Measurements from ENCODE around the gene FAHD1. TPM values are rescaled to one million over a fixed set of nuclear protein-coding genes. Genes with fewer than 3 reads are reported as not detected.

The FAHD1 gene
- total and polyA plus RNA-seq, 4 donors, result 42.7 to 84.2 (median 61.4) TPM

DNA sequence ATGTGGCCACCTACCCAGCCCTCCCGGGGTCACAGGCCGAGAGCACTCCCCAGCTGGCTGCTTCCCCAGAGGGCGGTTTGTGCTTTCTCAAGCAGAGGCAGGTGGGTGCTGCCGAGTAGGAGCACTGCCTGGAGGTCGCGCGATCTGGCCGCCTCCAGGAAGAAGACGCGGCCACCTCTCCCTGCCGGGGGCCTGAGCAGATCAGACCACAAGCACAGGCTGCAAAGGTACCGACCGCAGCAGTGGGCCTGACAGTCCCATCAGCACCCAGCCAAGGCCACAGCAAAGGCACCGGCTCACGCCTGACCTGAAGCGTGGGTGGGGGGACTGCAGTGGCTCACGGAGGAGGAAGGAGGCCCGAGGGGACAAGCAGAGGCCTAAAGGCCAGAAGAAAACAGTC is 18.3 kb upstream of the FAHD1 start:
- no peak overlapping the region for H3K4me3 ChIP-seq (ENCODE audit: low read depth in 1 of 3, low read length in 3 of 3)
- H3K9ac ChIP-seq (ENCODE audit: low read depth in 1 of 2, low read length in 2 of 2), result no peak overlapping the region
- peaks cover 0 to 13% (median 10%) of the 10 kb centered on the region in 4 donors for H3K4me1 ChIP-seq (ENCODE audit: control insufficient read depth in 4 of 4, insufficient read depth in 4 of 4, low read length in 3 of 4)
- peaks cover 13 to 27% (median 24%) of the 10 kb centered on the region in 4 donors for H3K36me3 ChIP-seq (ENCODE audit: control insufficient read depth in 4 of 4, insufficient read depth in 3 of 4, low read depth in 1 of 4, low read length in 3 of 4)
- H3K27ac ChIP-seq (ENCODE audit: low read depth in 1 of 2, low read length in 2 of 2), result no peak overlapping the region
- no peak for TF ChIP-seq FOXA2 (IDR thresholded peaks at IDR 0.05)
- TF ChIP-seq HNF4A (conservative IDR thresholded peaks at IDR 0.05), result no peak
- no peak for TF ChIP-seq YY1 (IDR thresholded peaks at IDR 0.05)
- no peak for TF ChIP-seq GABPA (IDR thresholded peaks at IDR 0.05 in 1 of 2, conservative IDR thresholded peaks at IDR 0.05 in 1 of 2)
- no peaks in the 10 kb centered on the region for H3K9me3 ChIP-seq (ENCODE audit: control insufficient read depth in 4 of 4, low read length in 3 of 4)
- 75% methylated on average over 18 of the region's 18 CpGs for WGBS
- no peak for DNase-seq (ENCODE audit: low spot score)
- no peaks in the 10 kb centered on the region for H3K27me3 ChIP-seq (ENCODE audit: control insufficient read depth in 4 of 4, insufficient read depth in 4 of 4, low read length in 3 of 4)

GRCh38 chr16:1809281-1809801 is 17.7 kb upstream of the FAHD1 start:
- no peaks in the 10 kb centered on the region for H3K9me3 ChIP-seq (ENCODE audit: control insufficient read depth in 4 of 4, low read length in 3 of 4)
- no peak overlapping the region for H3K4me3 ChIP-seq (ENCODE audit: low read depth in 1 of 3, low read length in 3 of 3)
- WGBS, result 70% methylated on average over 28 of the region's 28 CpGs
- no peak for DNase-seq (ENCODE audit: low spot score)
- TF ChIP-seq NR2F2 (IDR thresholded peaks at IDR 0.05), result no peak
- TF ChIP-seq, protein P1, sequence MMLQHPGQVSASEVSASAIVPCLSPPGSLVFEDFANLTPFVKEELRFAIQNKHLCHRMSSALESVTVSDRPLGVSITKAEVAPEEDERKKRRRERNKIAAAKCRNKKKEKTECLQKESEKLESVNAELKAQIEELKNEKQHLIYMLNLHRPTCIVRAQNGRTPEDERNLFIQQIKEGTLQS (IDR thresholded peaks at IDR 0.05), result no peak
- no peak for TF ChIP-seq YY1 (IDR thresholded peaks at IDR 0.05)
- TF ChIP-seq RXRA (IDR thresholded peaks at IDR 0.05), result no peak
- no peak for TF ChIP-seq FOXA2 (IDR thresholded peaks at IDR 0.05)
- TF ChIP-seq, protein P2, sequence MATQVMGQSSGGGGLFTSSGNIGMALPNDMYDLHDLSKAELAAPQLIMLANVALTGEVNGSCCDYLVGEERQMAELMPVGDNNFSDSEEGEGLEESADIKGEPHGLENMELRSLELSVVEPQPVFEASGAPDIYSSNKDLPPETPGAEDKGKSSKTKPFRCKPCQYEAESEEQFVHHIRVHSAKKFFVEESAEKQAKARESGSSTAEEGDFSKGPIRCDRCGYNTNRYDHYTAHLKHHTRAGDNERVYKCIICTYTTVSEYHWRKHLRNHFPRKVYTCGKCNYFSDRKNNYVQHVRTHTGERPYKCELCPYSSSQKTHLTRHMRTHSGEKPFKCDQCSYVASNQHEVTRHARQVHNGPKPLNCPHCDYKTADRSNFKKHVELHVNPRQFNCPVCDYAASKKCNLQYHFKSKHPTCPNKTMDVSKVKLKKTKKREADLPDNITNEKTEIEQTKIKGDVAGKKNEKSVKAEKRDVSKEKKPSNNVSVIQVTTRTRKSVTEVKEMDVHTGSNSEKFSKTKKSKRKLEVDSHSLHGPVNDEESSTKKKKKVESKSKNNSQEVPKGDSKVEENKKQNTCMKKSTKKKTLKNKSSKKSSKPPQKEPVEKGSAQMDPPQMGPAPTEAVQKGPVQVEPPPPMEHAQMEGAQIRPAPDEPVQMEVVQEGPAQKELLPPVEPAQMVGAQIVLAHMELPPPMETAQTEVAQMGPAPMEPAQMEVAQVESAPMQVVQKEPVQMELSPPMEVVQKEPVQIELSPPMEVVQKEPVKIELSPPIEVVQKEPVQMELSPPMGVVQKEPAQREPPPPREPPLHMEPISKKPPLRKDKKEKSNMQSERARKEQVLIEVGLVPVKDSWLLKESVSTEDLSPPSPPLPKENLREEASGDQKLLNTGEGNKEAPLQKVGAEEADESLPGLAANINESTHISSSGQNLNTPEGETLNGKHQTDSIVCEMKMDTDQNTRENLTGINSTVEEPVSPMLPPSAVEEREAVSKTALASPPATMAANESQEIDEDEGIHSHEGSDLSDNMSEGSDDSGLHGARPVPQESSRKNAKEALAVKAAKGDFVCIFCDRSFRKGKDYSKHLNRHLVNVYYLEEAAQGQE (IDR thresholded peaks at IDR 0.05), result no peak
- no peaks in the 10 kb centered on the region for H3K27me3 ChIP-seq (ENCODE audit: control insufficient read depth in 4 of 4, insufficient read depth in 4 of 4, low read length in 3 of 4)
- H3K4me1 ChIP-seq (ENCODE audit: control insufficient read depth in 4 of 4, insufficient read depth in 4 of 4, low read length in 3 of 4), result peaks cover 0 to 17% (median 11%) of the 10 kb centered on the region in 4 donors
- H3K9ac ChIP-seq (ENCODE audit: low read depth in 1 of 2, low read length in 2 of 2), result no peak overlapping the region
- peaks cover 13 to 29% (median 25%) of the 10 kb centered on the region in 4 donors for H3K36me3 ChIP-seq (ENCODE audit: control insufficient read depth in 4 of 4, insufficient read depth in 3 of 4, low read depth in 1 of 4, low read length in 3 of 4)
- H3K27ac ChIP-seq (ENCODE audit: low read depth in 1 of 2, low read length in 2 of 2), result no peak overlapping the region

- TF ChIP-seq JUND (IDR thresholded peaks at IDR 0.05) (no peak), TAF1 (conservative IDR thresholded peaks at IDR 0.05) (no peak), EGR1 (IDR thresholded peaks at IDR 0.05; ENCODE audit: low read depth in 2 of 2) (no peak), HNF4G (IDR thresholded peaks at IDR 0.05) (no peak), NR2F2 (IDR thresholded peaks at IDR 0.05) (no peak), RAD21 (IDR thresholded peaks at IDR 0.05) (no peak), FOXA2 (IDR thresholded peaks at IDR 0.05) (no peak), SP1 (IDR thresholded peaks at IDR 0.05) (no peak)
- TF ChIP-seq, protein P2 (IDR thresholded peaks at IDR 0.05), result no peak
- DNase-seq (ENCODE audit: low spot score), result no peak
- H3K9me3 ChIP-seq (ENCODE audit: control insufficient read depth in 4 of 4, low read length in 3 of 4), result no peaks in the 10 kb centered on the region
- no peak overlapping the region for H3K27ac ChIP-seq (ENCODE audit: low read depth in 1 of 2, low read length in 2 of 2)
- peaks cover 13 to 32% (median 27%) of the 10 kb centered on the region in 4 donors for H3K36me3 ChIP-seq (ENCODE audit: control insufficient read depth in 4 of 4, insufficient read depth in 3 of 4, low read depth in 1 of 4, low read length in 3 of 4)
- H3K27me3 ChIP-seq (ENCODE audit: control insufficient read depth in 4 of 4, insufficient read depth in 4 of 4, low read length in 3 of 4), result no peaks in the 10 kb centered on the region
- H3K4me3 ChIP-seq (ENCODE audit: low read depth in 1 of 3, low read length in 3 of 3), result no peak overlapping the region
- H3K9ac ChIP-seq (ENCODE audit: low read depth in 1 of 2, low read length in 2 of 2), result no peak overlapping the region
- 95% methylated on average over 16 of the region's 16 CpGs for whole genome bisulfite sequencing
- H3K4me1 ChIP-seq (ENCODE audit: control insufficient read depth in 4 of 4, insufficient read depth in 4 of 4, low read length in 3 of 4), result peaks cover 0 to 17% (median 12%) of the 10 kb centered on the region in 4 donors
Observed at GRCh38 chr16:1810106-1810505, 16.9 kb upstream of the FAHD1 start.

Data from liver (tissue), 9 donors.